Measurements from ENCODE around the gene OR9A4.

DNA sequence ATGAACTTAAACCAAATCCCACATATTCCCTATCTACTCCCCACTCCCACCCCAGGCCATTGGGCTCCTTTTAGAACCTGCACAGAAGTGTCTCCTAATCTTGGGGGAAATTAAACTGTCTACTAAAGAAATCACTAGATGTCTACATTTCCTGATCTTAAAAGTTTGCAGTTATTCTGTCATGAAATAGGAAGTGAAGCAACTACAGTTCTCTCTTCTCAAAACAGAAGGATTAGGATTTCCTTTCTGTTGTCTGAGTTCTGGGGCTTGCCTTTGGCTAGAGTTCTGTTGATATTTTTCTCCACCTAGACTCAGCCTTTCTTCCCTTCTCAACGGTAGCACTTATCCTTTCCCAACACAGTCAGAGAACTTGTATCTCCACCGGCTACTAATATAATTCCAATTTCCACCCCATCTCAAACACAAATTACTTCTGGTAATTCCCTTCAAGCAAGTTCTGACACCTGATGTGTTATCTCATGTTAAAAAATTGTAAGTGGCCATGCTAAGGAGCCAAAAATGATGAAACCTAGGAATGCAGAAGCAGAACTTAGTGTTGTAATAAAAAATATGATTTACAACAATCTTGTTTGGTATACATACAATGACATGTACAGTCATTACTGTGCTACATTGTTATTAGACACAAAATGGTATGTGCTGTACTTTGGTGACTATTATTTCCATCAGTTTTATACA lies 12.1 kb downstream of the OR9A4 start:
- TF ChIP-seq GATA2 (IDR thresholded peaks at IDR 0.05; ENCODE audit: low read depth, low read length) (no peak), GATA3 (IDR thresholded peaks at IDR 0.05; ENCODE audit: low read depth, low read length) (no peak)

Data from SH-SY5Y (cell line).